GM18498 (cell line): ENCODE measurements around the gene ABRAXAS1.
"Not testable (repeated sequence)": the region's sequence is repeated elsewhere in the genome, so short reads cannot be mapped to it uniquely, and the experiment has no call there.

Source experiments
- ATAC-seq: cut with Tn5 transposase; IDR thresholded peaks from one replicate; pipeline ENCODE4 v1.9.1; 2021; ENCODE audit warnings: mild to moderate bottlenecking, moderate library complexity; ENCODE audit not compliant: unreplicated experiment

ABRAXAS1 gene

DNA sequence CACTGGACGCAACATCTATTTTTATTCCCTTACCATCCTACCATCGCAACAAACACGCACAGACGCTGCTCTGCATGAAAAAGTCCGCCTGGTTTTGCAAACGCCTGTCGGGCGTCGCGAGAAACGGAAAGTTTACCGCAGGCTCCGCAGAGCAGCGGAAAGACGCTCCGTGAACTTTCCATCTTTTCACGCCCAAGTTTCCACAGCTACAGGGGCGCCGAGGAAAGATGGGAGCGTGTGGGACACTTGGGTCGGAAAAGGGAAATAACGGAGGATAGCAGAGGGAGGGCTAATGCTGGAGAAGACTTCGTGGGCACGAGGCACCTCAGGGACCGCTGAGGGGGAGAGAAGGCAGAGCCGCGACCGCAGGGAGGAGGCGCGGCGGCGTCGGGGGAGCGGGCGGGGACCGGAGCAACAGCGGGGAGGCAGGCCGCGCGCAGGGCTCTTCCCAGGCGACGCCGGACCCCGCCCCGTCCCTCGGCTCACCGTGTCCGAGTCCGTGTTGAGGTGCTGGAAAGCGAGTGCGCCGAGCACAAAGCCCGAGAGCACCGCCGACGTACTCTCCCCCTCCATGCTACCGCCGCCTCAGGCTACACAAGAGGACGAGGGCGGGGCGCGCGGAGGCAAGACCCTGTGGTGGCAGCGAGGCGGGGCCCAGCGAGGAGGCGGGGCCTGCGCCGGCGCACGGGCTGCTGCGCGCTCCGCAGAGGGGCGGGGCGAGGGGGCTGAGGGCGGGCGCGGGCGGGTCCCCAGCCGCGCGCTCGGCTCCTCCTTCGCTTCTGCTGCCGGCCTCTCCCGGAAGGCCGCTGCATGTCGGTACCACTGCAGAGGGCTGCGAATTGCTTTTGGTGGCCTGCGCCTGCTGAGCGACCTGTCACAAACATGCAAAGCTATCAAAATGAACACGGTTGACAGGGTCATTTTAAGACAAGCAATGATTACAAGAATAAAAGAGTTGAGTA is at the start of gene ABRAXAS1:
Gene ABRAXAS1 (minus strand): TSS at position 601 of the 962 bp plus-strand sequence. CDS start 28 bp downstream, at position 573.
- ATAC-seq, result peak; percentile 97

- ATAC-seq, result no peak
Measured at GRCh38 chr4:83527671-83528070, 42.8 kb upstream of the ABRAXAS1 start.

DNA sequence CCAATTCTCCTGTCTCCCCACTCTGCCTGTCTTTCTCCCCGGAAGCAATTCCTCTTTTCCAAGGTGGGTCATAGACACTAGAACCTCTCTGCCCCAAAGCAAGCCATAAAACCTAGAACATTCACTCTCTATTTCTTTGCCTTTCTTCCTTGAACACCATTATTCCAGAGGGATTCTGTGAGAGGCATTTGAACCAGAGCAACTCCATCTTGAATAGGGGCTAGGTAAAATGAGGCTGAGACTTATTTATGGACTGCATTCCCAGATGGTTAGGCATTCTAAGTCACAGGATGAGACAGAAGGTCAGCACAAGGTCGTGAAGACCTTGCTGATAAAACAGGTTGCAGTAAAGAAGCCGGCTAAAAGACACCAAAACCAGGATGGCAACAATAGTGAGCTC is 37.3 kb upstream of the ABRAXAS1 start:
- ATAC-seq, result no peak

DNA sequence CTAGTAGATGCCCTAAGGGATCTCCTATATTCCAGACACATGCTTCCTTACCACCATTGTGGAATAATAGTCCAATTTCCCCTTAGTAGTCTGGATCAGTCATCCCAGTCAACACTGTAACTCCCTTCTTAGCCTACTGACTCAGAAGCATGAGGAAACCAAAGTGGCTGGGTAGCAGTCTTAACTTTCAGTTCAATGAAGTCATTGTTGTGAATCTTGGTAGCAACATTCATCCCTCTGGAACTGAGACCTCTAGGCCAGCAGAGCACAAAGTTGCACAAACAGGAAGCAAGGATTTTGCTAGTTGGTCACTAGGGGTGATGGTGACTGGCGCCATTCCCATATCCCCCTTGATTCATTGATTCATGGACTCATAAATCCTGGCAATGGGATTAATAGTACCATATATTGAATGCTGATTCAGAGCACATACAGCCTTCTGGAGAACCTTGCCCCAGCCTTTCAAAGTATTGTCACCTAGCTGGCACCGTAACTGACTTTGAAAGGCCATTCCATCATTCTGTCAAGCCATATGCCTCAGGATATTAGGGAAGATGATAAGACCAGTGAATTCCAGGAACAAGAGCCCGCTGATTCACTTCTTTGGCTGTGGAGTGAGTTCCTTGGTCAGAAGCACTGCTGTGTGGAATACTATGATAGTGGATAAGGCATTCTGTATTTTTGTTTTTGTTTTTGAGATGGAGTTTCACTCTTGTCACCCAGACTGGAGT is 31.3 kb upstream of the ABRAXAS1 start:
- ATAC-seq, result no peak

GRCh38 chr4:83510442-83510841 is 25.5 kb upstream of the ABRAXAS1 start:
- ATAC-seq, result no peak

- ATAC-seq, result not testable (repeated sequence)
Measured at GRCh38 chr4:83509156-83509585, 24.3 kb upstream of the ABRAXAS1 start.

DNA sequence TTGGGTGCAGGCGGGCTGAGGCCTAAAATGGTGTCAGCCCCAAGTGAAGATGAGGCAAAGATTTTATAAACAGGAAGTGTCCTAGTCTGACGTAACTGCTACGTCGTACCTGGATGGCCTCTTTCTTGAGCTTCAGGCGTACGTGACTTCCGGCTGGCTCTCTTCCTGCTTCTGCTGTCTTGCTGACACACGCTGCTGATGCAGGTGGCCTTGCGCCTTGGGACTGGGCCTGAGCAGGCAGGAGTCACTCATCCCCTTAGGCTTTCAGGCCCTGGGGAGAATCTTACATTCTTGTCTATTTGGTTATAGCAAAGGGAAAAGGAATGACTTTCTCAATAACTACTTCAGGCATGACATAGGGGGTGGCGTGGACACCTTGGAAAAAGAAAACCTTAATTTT is 20.1 kb upstream of the ABRAXAS1 start:
- ATAC-seq, result no peak

DNA sequence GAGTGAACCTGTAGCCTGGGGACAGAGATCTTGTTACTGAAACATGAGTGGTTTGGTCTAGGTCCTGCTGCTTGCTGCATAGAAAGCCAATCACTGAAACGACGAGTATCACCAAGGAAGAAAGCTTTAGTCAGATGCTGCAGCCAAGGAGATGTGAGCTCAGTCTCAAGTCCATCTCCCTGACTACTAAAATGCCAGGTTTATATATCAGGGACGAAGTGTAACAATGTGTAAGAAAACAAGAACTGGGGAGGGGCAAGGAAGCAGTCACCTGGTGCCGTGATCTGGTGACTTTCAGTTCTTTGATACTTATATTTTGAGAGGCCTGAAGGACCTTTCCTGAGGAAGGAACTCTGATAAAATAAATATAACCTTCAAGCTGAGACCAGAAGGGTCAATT is 19.6 kb upstream of the ABRAXAS1 start:
- ATAC-seq, result no peak

DNA sequence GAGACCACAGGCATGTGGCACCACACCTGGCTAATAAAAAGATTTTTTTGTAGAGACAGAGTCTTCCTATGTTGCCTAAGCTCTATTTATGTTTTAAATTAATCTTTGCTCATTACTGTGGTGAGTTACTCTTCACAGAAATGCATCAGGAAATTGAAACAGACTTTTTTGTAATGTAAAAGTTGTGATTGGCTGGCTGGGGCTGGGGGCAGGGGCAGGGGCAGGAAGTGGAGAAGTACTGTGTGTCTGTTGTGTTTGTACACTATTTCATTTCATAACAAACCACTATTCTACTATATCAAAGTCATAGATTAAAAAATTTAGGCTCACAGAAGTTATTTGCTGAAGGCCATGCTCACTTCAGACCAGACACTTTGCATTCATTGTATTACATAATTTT is 19.1 kb upstream of the ABRAXAS1 start:
- no peak for ATAC-seq

DNA sequence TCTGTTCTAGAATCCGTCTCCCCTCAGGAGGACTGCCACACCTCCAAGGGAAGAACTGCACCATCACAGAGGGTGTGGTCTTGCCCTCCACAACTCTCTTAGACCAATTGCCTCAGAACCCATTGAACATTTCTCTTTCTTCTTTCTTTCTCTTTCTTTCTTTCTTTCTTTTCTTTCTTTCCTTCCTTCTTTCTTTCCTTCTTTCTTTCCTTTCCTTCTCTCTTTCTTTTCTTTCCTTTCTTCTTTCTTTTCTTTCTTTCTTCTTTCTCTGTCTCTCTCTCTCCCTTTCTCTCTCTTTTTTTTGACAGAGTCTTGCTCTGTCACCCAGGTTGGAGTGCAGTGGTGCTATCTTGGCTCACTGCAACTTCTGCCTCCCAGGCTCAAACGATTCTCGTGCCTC is 16.8 kb upstream of the ABRAXAS1 start:
- not testable (repeated sequence) for ATAC-seq

DNA sequence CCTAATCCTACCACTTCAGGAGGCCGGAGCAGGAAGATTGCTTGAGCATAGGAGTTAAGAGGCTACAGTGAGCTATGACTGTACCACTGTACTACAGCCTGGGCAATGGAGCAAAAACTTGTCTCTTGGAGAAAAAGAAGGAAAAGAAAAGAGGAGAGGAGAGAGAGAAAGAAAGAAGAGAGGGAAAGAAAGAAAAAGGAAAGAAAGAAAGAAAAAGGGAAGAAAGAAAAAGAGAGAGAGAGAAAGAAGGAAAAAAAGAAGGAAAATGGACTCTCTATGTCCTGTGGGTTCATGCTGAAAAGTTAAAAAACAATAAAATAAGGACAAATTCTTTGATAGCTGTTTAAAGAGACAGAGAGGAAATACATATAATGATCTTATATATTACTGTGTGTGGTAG is 13.3 kb upstream of the ABRAXAS1 start:
- ATAC-seq, result no peak

DNA sequence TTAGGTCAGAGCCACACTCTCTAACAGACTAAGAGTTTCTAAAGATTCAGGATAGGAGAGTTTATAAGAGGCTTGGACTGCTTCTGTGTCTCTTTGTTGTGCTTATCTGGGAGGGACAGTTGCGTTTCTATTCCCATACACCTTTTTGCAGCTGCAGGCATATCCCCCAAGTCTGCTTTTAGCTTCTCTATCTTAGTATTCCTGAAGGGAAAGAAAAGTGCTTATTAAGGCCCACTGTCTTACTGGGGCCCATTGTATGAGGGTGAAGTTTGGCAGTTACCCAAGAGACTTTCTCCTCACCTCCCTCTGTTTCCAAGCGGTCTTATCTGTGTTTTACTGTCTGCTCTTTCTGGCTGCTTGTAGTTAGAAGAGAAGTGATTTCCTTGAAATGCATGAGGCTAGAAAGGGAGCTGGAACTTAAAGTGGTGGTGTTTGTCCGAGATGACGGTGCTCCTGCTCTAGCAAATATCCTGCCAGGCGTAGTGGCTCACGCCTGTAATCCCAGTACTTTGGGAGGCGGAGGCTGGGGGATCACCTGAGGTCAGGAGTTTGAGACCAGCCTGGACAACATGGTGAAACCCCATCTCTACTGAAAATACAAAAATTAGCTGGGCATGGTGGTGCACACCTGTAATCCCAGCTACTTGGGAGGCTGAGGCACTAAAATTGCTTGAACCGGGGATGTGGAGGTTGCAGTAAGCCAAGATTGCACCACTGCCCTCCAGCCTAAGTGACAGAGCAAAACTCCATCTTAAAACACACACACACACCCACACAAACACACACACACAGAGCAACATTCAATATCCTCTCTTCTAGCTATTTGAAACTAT is 11.4 kb upstream of the ABRAXAS1 start:
- ATAC-seq, result not testable (repeated sequence)

DNA sequence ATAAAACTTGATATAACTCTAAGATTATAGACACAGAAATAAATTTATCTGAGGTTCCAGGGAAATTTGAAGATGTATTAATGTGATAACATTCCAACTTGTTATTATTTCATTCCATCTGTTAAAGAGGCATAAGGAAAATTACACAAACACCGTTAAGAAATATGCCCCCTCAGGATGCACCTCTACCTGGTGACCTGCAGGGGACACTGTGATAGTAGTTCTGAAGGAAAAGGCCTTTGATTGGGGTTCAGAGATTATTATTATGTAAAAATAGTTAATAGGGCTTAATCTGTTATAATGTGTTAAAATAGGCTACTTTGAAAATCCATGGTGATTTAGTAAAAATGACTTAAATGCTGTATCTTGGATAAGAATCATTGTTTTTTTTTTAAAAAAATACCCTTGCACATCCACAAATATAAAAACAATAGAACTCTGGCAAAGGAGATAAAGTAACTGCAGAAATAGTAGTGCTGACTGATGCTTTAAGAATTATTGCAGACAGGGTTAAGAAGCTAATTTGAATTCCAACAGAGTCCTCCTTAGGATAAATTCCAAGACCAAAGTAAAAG is 6.1 kb upstream of the ABRAXAS1 start:
- peak; percentile 83 for ATAC-seq

DNA sequence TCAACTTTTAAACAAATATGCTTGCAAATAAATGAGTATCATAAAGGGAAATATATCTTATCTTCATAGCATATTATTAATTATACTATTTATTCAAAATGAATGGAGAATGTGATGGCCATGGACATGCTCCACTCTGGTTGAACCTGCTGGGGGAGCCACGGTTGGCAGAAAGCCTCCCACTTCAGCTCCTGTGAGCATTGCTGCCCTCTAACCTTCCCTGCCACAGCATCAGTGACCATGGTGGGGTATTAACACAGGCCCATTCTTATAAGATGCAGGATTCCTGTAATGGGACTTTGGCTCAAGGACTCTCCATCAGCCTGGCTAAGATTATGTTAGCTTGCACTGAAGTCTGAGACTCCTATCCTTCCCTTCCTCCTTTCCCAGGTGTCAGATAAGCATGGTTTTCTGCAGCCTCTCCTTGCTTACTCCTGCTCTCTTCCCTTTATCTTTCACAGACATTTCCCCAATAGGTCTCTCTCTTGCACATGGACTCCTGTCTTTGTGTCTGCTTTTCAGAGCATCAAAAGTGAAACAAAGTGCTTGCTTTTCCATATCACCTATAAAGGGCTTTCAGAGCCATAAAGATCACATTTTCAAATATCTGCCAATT is 4.9 kb upstream of the ABRAXAS1 start:
- ATAC-seq, result no peak

GRCh38 chr4:83486457-83487129 is 1.7 kb upstream of the ABRAXAS1 start:
- no peak for ATAC-seq

GRCh38 chr4:83473966-83474365 is 10.9 kb downstream of the ABRAXAS1 start:
- no peak for ATAC-seq

GRCh38 chr4:83473423-83473822 is 11.5 kb downstream of the ABRAXAS1 start:
- ATAC-seq, result no peak

- no peak for ATAC-seq
Measured at GRCh38 chr4:83456184-83456501, 28.8 kb downstream of the ABRAXAS1 start.

GRCh38 chr4:83455281-83456183 is 29.4 kb downstream of the ABRAXAS1 start, which contains the start of the genes HELQ and MRPS18C:
Gene HELQ, minus strand, starts transcription at chr4:83455823. Its CDS starts 130 bp downstream, at chr4:83455693.
Gene MRPS18C, plus strand, starts transcription at chr4:83456058. Its CDS starts 20 bp downstream, at chr4:83456078.
- ATAC-seq, result peak; percentile 93
